Spinal cord (tissue), 10 donors: ENCODE data around the gene MAP4K2. TPM values are rescaled to one million over a fixed set of nuclear protein-coding genes. Genes with fewer than 3 reads are reported as not detected.

Experiments used
- DNase-seq, 6 donors: peaks; one replicate each; pipeline versions ENCODE4 v3.0.0 to v3.0.0-alpha.2; 2013 to 2015; ENCODE audit warnings: low spot score in 6 of 6, low read depth in 4 of 6
- H3K27ac ChIP-seq: one replicate; pipeline ENCODE4 v1.5.1; 2013; ENCODE audit warnings: low read depth, low read length, control low read depth
- H3K27me3 ChIP-seq: one replicate; pipeline ENCODE4 v1.6.1; 2013; ENCODE audit warnings: low read length; ENCODE audit not compliant: control insufficient read depth, insufficient read depth
- H3K36me3 ChIP-seq: one replicate; pipeline ENCODE4 v1.6.1; 2013; ENCODE audit warnings: low read length; ENCODE audit not compliant: control insufficient read depth, insufficient read depth
- H3K4me1 ChIP-seq: one replicate; pipeline ENCODE4 v1.6.1; 2013; ENCODE audit warnings: low read length; ENCODE audit not compliant: control insufficient read depth, insufficient read depth
- H3K4me3 ChIP-seq: one replicate; pipeline ENCODE4 v1.5.1; 2013; ENCODE audit warnings: low read depth, low read length, control low read depth
- H3K9me3 ChIP-seq: one replicate; pipeline ENCODE4 v1.6.1; 2013; ENCODE audit warnings: low read length; ENCODE audit not compliant: control insufficient read depth, insufficient read depth
- WGBS: methylation state at CpG from one replicate; pipeline ENCODE4 v1.1.5; 2013; ENCODE audit warnings: missing lambda C conversion rate; ENCODE audit not compliant: insufficient coverage; 5-methylcytosine and 5-hydroxymethylcytosine counted together
- polyA plus RNA-seq, 2 donors: library from polyadenylated mRNA; unstranded; fragments of 120-200 nt; gene quantifications; one replicate each; pipeline ENCODE4 v1.2.1, GENCODE V29; 2013; ENCODE audit not compliant: insufficient read length in 2 of 2
- total RNA-seq, 2 donors: library from RNA; depleted of rRNA in 1 of 2; stranded (reverse); fragments of 120-200 nt in 1 of 2; fragments of >200 nt in 1 of 2; gene quantifications; one replicate each; pipeline versions ENCODE4 v1.2.3 to v1.2.4, GENCODE V29; 2013 to 2014
- donor health status: healthy.

Gene MAP4K2
- total and polyA plus RNA-seq, 4 donors: 15.3 to 47.7 (median 31.1) TPM

GRCh38 chr11:64750361-64751054 lies 52.5 kb downstream of the MAP4K2 start:
- no peak overlapping the region for H3K27ac ChIP-seq
- no peaks in the 10 kb centered on the region for H3K27me3 ChIP-seq
- no peak overlapping the region for H3K4me3 ChIP-seq
- H3K36me3 ChIP-seq: peaks cover 15% of the 10 kb centered on the region
- WGBS: 96% methylated on average over 8 of the region's 13 CpGs
- no peaks in the 10 kb centered on the region for H3K9me3 ChIP-seq
- no peak for DNase-seq
- peaks cover 12% of the 10 kb centered on the region for H3K4me1 ChIP-seq

- no peak overlapping the region for H3K27ac ChIP-seq
- peaks cover 13% of the 10 kb centered on the region for H3K27me3 ChIP-seq
- DNase-seq: no peak
- no peaks in the 10 kb centered on the region for H3K9me3 ChIP-seq
- peaks cover 31% of the 10 kb centered on the region for H3K4me1 ChIP-seq
- H3K36me3 ChIP-seq: peaks cover 4% of the 10 kb centered on the region
- H3K4me3 ChIP-seq: no peak overlapping the region
- WGBS: 92% methylated on average over 11 of the region's 15 CpGs
Observed at GRCh38 chr11:64747961-64748665, 54.9 kb downstream of the MAP4K2 start.

GRCh38 chr11:64746486-64746885 lies 56.5 kb downstream of the MAP4K2 start:
- H3K4me3 ChIP-seq: no peak overlapping the region

GRCh38 chr11:64745521-64746328 lies 57.3 kb downstream of the MAP4K2 start:
- Histone ChIP-seq H3K36me3 (peaks cover 15% of the 10 kb centered on the region), H3K4me3 (peak overlapping the region; percentile 54), H3K27me3 (peaks cover 31% of the 10 kb centered on the region), H3K9me3 (no peaks in the 10 kb centered on the region), H3K27ac (peak overlapping the region; percentile 76), H3K4me1 (peaks cover 52% of the 10 kb centered on the region)
- peak in 2 of 6 donors; percentile 87 to 92 for DNase-seq
- 0% methylated on average over 40 of the region's 52 CpGs for WGBS

More at GRCh38 chr11:64746486-64746885, 56.5 kb downstream of the MAP4K2 start:
- Histone ChIP-seq H3K27me3 (peaks cover 29% of the 10 kb centered on the region), H3K36me3 (peaks cover 9% of the 10 kb centered on the region), H3K4me1 (peaks cover 47% of the 10 kb centered on the region), H3K9me3 (no peaks in the 10 kb centered on the region), H3K27ac (peak overlapping the region; percentile 76)
- WGBS: 79% methylated on average over 10 of the region's 10 CpGs
- DNase-seq: no peak

- H3K27me3 ChIP-seq: peaks cover 31% of the 10 kb centered on the region
- H3K36me3 ChIP-seq: peaks cover 19% of the 10 kb centered on the region
- peak in 2 of 6 donors; percentile 73 to 76 for DNase-seq
- peak overlapping the region; percentile 54 for H3K4me3 ChIP-seq
- H3K9me3 ChIP-seq: no peaks in the 10 kb centered on the region
- H3K27ac ChIP-seq: peak overlapping the region; percentile 76
- peaks cover 52% of the 10 kb centered on the region for H3K4me1 ChIP-seq
- WGBS: 0% methylated on average over 20 of the region's 20 CpGs
Observed at GRCh38 chr11:64745189-64745520, 57.9 kb downstream of the MAP4K2 start.

- peaks cover 52% of the 10 kb centered on the region for H3K4me1 ChIP-seq
- peak overlapping the region; percentile 76 for H3K27ac ChIP-seq
- 0% methylated on average over 66 of the region's 89 CpGs for WGBS
- no peaks in the 10 kb centered on the region for H3K9me3 ChIP-seq
- peaks cover 23% of the 10 kb centered on the region for H3K36me3 ChIP-seq
- peak in 1 of 6 donors; percentile 69 for DNase-seq
- H3K27me3 ChIP-seq: peaks cover 31% of the 10 kb centered on the region
- peak overlapping the region; percentile 54 for H3K4me3 ChIP-seq
Observed at GRCh38 chr11:64744544-64745188, 58.3 kb downstream of the MAP4K2 start.

GRCh38 chr11:64743591-64744543 lies 59.1 kb downstream of the MAP4K2 start, which contains the start of gene RASGRP2:
TSS of gene RASGRP2 (minus strand) at chr11:64744142. CDS start at chr11:64742866, 1,276 bp downstream.
- Histone ChIP-seq H3K4me1 (peaks cover 52% of the 10 kb centered on the region), H3K27me3 (peaks cover 31% of the 10 kb centered on the region), H3K9me3 (no peaks in the 10 kb centered on the region), H3K4me3 (peak within 1 kb of the TSS; percentile 54), H3K27ac (peak within 1 kb of the TSS; percentile 47), H3K36me3 (peaks cover 31% of the 10 kb centered on the region)
- DNase-seq: peak in 2 of 6 donors; percentile 64 to 70
- WGBS: 3% methylated on average over 56 of the region's 57 CpGs

GRCh38 chr11:64742889-64743590 lies 60.0 kb downstream of the MAP4K2 start:
- under 1% methylated on average over 49 of the region's 58 CpGs for WGBS
- Histone ChIP-seq H3K27ac (peak overlapping the region; percentile 47), H3K4me1 (peaks cover 52% of the 10 kb centered on the region), H3K36me3 (peaks cover 31% of the 10 kb centered on the region), H3K4me3 (peak overlapping the region; percentile 47), H3K9me3 (no peaks in the 10 kb centered on the region), H3K27me3 (peaks cover 31% of the 10 kb centered on the region)
- peak in 1 of 6 donors; percentile 51 for DNase-seq
